ENCODE data around the gene PYDC1. TPM values are rescaled to one million over a fixed set of nuclear protein-coding genes. Genes with fewer than 3 reads are reported as not detected.
"Not testable (repeated sequence)": the region's sequence is repeated elsewhere in the genome, so short reads cannot be mapped to it uniquely, and the experiment has no call there.

PYDC1 gene
- total RNA-seq, 1 experiment from 2014 or later = not detected

- DNase-seq (ENCODE audit: low read depth) = no peak
Observed at GRCh38 chr16:31223044-31223443, 6.1 kb upstream of the PYDC1 start.

GRCh38 chr16:31221357-31222160 is 4.6 kb upstream of the PYDC1 start:
- DNase-seq (ENCODE audit: low read depth) = no peak

DNA sequence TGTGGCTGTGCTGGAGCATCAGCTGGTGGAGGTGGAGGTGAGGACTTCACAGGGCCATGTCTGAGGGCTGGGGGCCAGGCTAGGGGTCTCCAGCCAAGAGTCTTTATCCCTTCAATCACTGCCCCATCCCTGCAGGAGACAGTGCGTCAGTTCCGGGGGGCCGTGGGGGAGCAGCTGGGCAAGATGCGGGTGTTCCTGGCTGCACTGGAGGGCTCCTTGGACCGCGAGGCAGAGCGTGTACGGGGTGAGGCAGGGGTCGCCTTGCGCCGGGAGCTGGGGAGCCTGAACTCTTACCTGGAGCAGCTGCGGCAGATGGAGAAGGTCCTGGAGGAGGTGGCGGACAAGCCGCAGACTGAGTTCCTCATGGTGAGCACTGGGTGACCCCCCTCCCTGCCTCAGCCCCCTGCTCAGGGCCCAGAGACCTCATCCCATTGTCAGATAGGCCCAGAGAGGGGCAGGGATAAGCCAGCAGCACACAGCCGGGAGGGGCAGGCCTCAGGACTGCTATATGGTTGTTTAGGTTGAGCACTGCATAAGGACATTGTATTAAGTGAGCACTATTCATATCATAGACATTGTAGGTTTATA is 2.3 kb upstream of the PYDC1 start:
- DNase-seq (ENCODE audit: low read depth) = no peak

- DNase-seq (ENCODE audit: low read depth) = no peak
Observed at GRCh38 chr16:31217136-31217530, 198 bp upstream of the PYDC1 start.

- DNase-seq (ENCODE audit: low read depth) = peak; percentile 62
Observed at GRCh38 chr16:31215287-31216162, 1.4 kb downstream of the PYDC1 start.

- DNase-seq (ENCODE audit: low read depth) = no peak
Observed at GRCh38 chr16:31214708-31215286, 2.1 kb downstream of the PYDC1 start.

- no peak for DNase-seq (ENCODE audit: low read depth)
Observed at GRCh38 chr16:31213877-31214707, 2.8 kb downstream of the PYDC1 start, which contains the start of gene TRIM72. TSS of gene TRIM72 (plus strand) at chr16:31214119. CDS start at chr16:31214739, 620 bp downstream.

DNA sequence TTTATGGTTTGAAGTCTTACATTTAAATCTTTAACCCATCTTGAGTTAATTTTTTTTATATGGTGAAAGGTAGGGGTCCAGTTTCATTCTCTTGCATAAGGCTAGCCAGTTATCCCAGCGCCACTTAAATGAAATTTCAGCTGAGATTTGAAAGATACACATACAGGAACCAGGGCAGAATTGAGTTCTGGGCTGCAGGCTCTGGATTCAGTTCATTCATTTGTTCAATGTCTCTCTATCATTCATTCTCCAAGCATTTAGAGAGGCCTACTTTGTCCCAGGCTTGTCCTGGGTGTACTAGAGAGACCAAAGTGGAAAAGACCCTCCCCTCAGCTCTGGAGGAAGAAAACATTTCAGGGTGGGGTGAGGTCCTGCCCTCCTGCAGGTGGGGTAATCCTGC is 3.6 kb downstream of the PYDC1 start:
- DNase-seq (ENCODE audit: low read depth) = no peak

DNA sequence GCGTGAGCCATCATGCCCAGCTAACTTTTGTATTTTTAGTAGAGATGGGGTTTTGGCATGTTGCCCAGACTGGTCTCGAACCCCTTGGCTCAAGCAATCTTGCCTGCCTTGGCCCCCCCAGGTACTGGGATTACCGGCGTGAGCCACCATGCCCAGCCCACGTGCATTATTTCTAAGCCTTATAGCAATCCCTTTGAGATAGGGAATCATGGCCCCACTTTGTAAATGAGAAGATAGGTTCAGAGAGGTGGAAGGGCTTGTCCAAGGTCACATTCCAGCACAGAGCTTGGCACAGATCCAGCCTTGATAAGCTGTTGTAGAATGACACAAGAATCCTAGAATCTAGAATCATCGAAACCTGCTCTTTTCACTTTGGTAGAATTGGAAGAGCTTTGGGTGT is 10.2 kb downstream of the PYDC1 start:
- DNase-seq (ENCODE audit: low read depth) = no peak

- DNase-seq (ENCODE audit: low read depth) = no peak
Observed at GRCh38 chr16:31204871-31205666, 11.9 kb downstream of the PYDC1 start.

DNA sequence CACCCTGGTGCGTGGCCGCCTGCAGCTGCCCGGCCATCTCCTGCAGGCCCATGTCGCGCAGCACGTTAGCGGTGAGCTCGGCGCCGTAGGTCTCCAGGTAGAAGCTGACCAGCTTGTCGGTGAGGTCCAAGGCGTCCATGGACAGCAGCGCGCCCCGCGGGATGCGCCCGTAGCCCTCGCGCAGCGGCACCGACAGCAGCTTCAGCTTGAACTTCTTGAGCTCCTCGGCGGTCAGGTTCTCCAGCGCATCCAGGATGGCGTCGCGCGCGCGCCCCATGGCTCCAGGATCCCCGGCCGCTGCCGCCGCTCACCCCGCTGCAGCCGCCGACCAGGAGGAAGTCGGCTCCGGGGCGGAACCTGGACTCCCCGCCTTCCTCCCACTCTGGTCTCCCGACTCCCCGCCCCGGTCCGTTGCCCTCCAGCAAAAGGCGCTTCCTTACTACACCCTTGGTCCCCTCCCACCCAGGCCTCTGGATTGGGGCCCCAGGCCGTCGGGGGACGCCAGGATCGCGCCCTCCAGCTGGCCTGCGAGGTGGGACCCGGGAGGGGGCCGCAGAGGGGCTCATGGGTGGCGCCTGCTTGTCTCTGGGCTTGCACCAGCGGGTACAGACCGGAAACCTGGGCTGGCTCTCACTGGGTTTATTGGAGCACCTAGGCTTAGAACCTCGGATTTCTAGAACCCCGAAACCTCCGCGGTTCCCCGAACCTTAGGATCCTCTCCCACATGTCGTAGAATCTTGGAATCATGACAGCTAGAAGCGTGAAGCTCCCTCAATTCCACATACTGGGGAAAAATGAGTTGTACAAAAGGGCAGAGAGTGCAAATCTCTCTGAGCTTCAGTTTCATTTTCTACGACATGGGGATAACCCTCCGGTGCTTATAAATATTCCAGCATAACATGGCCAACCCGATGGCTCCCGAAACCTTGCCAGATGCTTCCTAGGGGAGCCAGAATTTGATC is 14.2 kb downstream of the PYDC1 start, which contains the start of gene PYCARD:
Gene PYCARD, minus strand, starts transcription at position 347 of the 962 bp plus-strand sequence. Its CDS starts 70 bp downstream, at position 277.
- no peak for DNase-seq (ENCODE audit: low read depth)

GRCh38 chr16:31201582-31202413 is 15.1 kb downstream of the PYDC1 start:
- DNase-seq (ENCODE audit: low read depth) = no peak

GRCh38 chr16:31200821-31201568 is 15.9 kb downstream of the PYDC1 start:
- peak; percentile 72 for DNase-seq (ENCODE audit: low read depth)

GRCh38 chr16:31200111-31200510 is 16.8 kb downstream of the PYDC1 start:
- DNase-seq (ENCODE audit: low read depth) = not testable (repeated sequence)

DNA sequence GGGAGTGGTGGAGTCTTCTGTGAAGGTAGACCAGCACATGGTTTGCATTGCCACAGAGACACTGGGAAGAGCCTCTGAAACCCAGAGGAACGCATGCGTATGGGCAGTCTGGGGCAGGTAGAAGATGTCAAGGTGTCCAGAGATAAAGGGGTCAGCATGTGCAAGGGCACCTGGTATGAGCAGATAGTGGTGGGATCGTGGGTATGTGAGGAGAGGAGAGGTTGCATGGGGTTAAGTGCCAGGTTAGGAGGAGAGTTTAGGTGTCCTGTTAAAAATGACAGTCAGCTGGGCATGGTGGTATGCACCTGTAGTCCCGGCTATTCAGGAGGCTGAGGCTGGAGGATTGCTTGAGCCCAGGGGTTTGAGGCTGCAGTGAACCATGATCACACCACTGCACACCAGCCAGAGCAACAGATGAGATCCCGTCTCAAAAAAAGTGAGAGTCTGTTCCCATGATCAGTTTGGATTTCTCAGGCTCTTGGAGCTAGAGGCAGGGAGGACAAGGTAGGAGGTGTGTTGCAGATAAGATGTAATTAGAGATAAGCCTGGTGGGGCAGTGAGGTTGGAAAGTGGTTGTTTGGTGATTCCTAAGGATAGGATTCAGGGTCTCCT is 17.4 kb downstream of the PYDC1 start:
- DNase-seq (ENCODE audit: low read depth) = no peak

DNA sequence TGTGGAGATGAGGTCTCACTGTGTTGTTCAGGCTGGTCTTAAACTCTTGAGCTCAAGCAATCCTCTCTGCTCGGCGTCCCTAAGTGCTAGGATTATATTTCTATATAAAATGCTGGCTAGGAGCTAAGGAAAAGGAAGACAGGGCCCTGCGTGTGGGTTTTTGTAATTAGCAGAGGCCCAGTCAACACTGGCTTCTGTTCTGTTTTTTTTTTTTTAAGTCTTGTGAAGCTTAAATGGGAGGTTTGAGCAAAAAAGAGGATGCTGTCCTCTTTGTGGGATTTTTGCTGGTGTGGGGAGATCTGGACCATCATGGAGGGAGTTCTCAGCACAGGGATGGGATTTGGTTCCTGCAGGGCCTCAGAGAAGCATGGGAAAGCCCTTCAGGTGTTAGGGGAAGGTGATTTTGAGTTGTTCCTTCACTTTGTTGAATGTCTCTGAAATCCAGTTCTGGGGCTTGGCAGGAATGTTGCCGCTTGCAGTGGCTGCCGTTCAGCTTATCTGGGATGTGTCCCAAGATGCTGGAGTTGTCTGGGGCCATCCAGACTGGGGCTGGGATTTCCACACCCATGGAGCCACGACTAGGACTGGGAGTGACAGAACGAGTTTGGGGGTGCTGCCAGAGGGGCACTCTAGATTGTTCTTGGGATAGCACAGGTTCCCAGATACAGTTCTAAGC is 18.6 kb downstream of the PYDC1 start:
- DNase-seq (ENCODE audit: low read depth) = no peak
